Psoas muscle (tissue), 8 donors: ENCODE results near the gene KDM4F. TPM values are rescaled to one million over a fixed set of nuclear protein-coding genes. Genes with fewer than 3 reads are reported as not detected.

Experiments
- ATAC-seq, 4 donors: fragments of 200-7000 bp; cut with Tn5 transposase; one replicate each; pipeline ENCODE4 v1.9.1; 2020; ENCODE audit warnings: moderate library complexity in 3 of 4, mild to moderate bottlenecking in 2 of 4
- DNase-seq, 2 donors: peaks; one replicate each; pipeline ENCODE4 v3.0.0-alpha.2; 2020
- H3K27ac ChIP-seq: fragments of 200-600 bp; one replicate; pipeline ENCODE4 v1.8.0; 2022
- H3K27me3 ChIP-seq, 3 donors: fragments of 200-600 bp in 1 of 3; one replicate each; pipeline versions ENCODE4 v1.6.1 to v1.8.0; 2013 to 2022; ENCODE audit warnings: low read length in 2 of 3, mild to moderate bottlenecking in 2 of 3, moderate library complexity in 1 of 3; ENCODE audit not compliant: insufficient read depth in 3 of 3
- H3K36me3 ChIP-seq, 2 donors: fragments of 200-600 bp in 1 of 2; one replicate each; pipeline versions ENCODE4 v1.6.1 to v1.8.0; 2013 to 2022; ENCODE audit warnings: low read depth in 1 of 2, mild to moderate bottlenecking in 1 of 2, moderate library complexity in 1 of 2; ENCODE audit not compliant: insufficient read depth in 1 of 2
- H3K4me1 ChIP-seq: fragments of 200-600 bp; one replicate; pipeline ENCODE4 v1.8.0; 2022
- H3K4me3 ChIP-seq: fragments of 200-600 bp; one replicate; pipeline ENCODE4 v1.8.0; 2022; ENCODE audit warnings: mild to moderate bottlenecking
- H3K9me3 ChIP-seq: fragments of 200-600 bp; one replicate; pipeline ENCODE4 v1.8.0; 2022
- WGBS, 3 donors: extraction: QIAGEN DNeasy Blood & Tissue Kit; methylation state at CpG; one replicate each; pipeline versions ENCODE4 v1.1.6 to v1.1.7; 2013; 5-methylcytosine and 5-hydroxymethylcytosine counted together
- intact Hi-C, 2 donors: fragments of 100-400 bp; cut with DNase I; formaldehyde crosslinking; loops; one replicate each; pipeline versions ENCODE4 v1.11.0 to v1.14.2; 2022
- polyA plus RNA-seq, 3 donors: library from polyadenylated mRNA; stranded (reverse); fragments of 200-250 nt; gene quantifications; one replicate each; pipeline ENCODE4 v1.2.3, GENCODE V29; 2013
- total RNA-seq, 4 donors: library from RNA; stranded (reverse); fragmentation: NEBNext Ultra II Directional in 2 of 4; extraction: Animal tissue kit (Norgen Biotek cat#: 25700) in 2 of 4; gene quantifications; one replicate each; pipeline versions ENCODE4 v1.2.1 to v1.2.4, GENCODE V29; 2021 to 2023
- TF ChIP-seq, protein P1 (sequence below): fragments of 200-600 bp; IDR thresholded peaks from one replicate; pipeline ENCODE4 v1.8.0; 2022; ENCODE audit warnings: antibody characterized with exemption
- donor health status: healthy with polysubstance abuse.
- donor health status: DM: no; HTN: no; CAD: no; lungs with moderate emphysema.
- donor health status: Bipolar disorder and iron deficiency.
- donor health status: healthy.
- donor health status: DM: yes; HTN: yes; CAD: no.
- donor health status: DM: no; HTN: no; CAD: no.
- donor health status: DM: no; HTN: no; CAD: no.
- donor health status: DM: yes; HTN: yes; CAD: no.

The KDM4F gene
- total and polyA plus RNA-seq, 7 donors, result not detected

DNA sequence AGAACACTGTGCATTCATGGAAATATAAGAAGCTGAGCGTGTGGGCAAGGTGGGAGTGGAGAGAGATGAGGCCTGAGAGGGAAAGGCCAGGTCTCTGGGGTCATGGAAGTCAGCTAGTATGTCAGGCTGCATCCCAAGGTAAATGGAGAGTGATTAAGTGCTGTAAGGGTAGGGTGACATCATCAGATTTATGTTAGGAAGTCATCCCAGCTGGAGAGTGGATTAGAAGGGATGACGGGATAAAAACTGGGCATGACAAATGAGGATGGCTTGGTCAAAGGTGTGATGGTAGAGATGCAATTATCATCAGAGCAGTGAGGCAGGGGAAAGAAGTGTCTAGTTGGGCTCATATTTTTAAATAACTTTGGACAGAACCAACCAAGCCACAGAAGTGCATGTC lies 36.9 kb downstream of the KDM4F start:
- ATAC-seq, result no peak
- H3K4me1 ChIP-seq, result peaks cover 13% of the 10 kb centered on the region
- H3K4me3 ChIP-seq, result no peak overlapping the region
- WGBS, 3 donors, result 67 to 80% (median 72%) methylated on average over 2 of the region's 2 CpGs
- no peak for DNase-seq
- intact Hi-C loops, result no loop called here
- H3K9me3 ChIP-seq, result no peaks in the 10 kb centered on the region
- no peaks in the 10 kb centered on the region for H3K27me3 ChIP-seq
- TF ChIP-seq, protein P1, sequence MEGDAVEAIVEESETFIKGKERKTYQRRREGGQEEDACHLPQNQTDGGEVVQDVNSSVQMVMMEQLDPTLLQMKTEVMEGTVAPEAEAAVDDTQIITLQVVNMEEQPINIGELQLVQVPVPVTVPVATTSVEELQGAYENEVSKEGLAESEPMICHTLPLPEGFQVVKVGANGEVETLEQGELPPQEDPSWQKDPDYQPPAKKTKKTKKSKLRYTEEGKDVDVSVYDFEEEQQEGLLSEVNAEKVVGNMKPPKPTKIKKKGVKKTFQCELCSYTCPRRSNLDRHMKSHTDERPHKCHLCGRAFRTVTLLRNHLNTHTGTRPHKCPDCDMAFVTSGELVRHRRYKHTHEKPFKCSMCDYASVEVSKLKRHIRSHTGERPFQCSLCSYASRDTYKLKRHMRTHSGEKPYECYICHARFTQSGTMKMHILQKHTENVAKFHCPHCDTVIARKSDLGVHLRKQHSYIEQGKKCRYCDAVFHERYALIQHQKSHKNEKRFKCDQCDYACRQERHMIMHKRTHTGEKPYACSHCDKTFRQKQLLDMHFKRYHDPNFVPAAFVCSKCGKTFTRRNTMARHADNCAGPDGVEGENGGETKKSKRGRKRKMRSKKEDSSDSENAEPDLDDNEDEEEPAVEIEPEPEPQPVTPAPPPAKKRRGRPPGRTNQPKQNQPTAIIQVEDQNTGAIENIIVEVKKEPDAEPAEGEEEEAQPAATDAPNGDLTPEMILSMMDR, result no peak
- no peaks in the 10 kb centered on the region for H3K36me3 ChIP-seq
- no peak overlapping the region for H3K27ac ChIP-seq

DNA sequence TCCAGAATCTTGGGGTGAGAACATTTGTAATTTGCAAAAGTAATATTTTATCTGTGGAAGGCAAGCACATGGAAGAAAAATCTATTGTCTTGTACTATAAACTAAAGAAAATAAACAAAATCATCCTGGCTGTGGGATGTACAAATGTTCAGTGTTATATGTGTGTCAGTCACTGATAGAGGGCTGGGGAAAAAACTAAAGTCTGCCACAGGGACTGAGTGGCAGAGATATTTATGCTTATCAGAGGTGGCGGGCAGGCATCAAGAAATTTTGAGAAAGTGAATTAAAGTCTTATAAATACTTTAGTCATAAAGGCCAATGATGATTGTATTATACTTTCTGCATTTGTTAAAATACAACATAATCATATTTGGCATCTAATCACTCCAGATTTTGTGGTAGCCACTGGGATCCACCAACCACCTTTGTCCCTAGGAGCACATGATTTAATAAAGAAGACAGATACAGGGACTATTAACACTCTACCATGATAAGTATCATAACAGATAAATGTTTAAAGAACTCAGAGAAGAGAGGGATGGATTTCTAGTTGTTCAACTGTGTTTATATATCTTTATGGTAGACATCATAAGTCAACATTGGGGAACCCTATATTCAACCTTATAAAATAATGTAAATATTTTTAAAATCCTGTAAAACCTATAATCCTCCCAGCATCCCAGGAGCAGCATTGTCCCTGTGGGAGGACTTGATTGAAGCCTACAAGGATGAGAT lies 37.8 kb downstream of the KDM4F start:
- 94 to 100% (median 100%) methylated on average over 1 of the region's 1 CpG for WGBS, 3 donors
- Histone ChIP-seq H3K9me3 (no peaks in the 10 kb centered on the region), H3K27me3 (no peaks in the 10 kb centered on the region), H3K27ac (no peak overlapping the region), H3K4me3 (no peak overlapping the region), H3K4me1 (peaks cover 21% of the 10 kb centered on the region), H3K36me3 (no peaks in the 10 kb centered on the region)
- DNase-seq, result no peak
- TF ChIP-seq, protein P1, result no peak
- intact Hi-C loops, result no loop called here
- no peak for ATAC-seq

DNA sequence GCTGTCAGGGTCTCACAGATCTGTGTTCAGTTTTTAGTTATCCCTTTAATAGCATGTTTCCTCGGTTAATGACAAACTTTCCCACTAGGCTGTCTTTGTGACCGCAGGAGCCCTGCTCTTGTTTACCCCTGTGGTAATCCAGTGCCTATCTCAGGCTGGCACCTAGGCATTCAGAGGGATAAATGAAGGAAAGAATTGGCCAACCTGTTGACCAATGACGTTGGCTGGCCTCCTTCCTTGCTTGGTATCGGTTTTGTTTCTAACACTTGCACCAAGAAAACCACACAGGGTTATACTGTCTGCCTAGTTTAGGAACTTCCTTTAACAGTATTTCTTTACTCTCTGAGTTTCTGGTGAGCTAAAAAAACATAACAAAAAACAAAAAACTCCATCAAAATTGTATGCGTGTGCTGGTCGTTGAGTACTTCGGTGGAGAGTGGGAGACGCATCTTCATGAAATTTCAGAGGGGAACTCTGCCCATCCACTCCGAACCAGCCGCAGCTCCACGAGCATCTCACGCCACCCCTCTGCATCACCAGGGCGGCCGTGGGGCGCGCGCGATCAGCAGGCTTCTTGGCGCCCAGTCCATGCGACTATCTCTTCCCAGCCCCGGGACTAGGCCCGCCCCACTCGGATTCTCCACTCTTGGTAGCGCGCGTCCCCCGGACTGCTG lies 39.9 kb downstream of the KDM4F start:
- no peak for DNase-seq
- H3K9me3 ChIP-seq, result no peaks in the 10 kb centered on the region
- TF ChIP-seq, protein P1, result no peak
- H3K36me3 ChIP-seq, result no peaks in the 10 kb centered on the region
- H3K27me3 ChIP-seq, result no peaks in the 10 kb centered on the region
- WGBS, 3 donors, result 8 to 9% (median 8%) methylated on average over 27 of the region's 27 CpGs
- ATAC-seq, result peak; percentile 53 to 73 (median 61)
- peak overlapping the region; percentile 78 for H3K4me3 ChIP-seq
- peak overlapping the region; percentile 90 for H3K27ac ChIP-seq
- H3K4me1 ChIP-seq, result peaks cover 42% of the 10 kb centered on the region
- intact Hi-C loops, result loop anchor here in 1 of 2 donors (2.0 kb wide), 1 partner anchor 14 kb away; no protein-coding TSS in a partner anchor

DNA sequence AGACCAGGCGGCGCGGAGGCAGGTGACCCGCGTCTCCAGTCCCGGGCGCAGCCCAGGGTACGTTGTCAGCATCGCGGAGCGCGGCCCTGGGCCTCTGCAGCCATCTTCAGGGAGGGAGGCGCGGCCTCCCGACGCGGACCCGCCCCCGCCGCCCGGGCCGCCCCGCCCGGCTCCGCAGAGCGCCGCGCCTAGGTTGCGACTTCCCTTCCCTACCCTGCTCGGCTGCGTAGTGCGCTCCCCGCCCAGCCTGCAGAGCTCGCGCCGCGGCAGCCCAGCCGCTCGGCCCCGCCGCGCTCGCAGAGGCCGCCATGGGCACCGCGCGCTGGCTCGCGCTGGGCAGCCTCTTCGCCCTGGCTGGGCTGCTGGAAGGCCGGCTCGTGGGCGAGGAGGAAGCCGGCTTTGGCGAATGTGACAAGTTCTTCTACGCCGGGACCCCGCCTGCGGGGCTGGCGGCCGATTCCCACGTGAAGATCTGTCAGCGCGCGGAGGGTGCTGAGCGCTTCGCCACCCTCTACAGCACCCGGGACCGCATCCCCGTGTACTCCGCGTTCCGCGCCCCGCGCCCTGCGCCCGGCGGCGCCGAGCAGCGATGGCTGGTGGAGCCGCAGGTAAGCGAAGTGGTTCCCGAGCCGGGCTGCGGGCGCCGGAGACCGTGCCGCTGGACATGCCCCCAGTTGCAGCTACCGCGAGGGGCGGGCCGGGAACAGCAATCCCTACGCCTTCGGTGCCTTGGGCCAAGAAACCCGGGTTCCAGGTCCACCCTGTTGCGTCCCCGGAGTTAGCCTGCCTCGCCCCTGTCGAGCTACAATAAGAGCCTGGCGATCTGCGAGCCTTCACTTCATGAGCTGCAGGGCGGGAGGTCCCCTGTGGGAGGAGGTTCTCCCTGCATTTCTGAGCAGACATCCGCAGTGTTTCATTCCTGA lies 40.7 kb downstream of the KDM4F start, which contains the start of gene ENDOD1:
Gene ENDOD1, plus strand, starts transcription at position 227 of the 923 bp plus-strand sequence. Its CDS starts 82 bp downstream, at position 309.
- 0 to 1% (median 0%) methylated on average over 76 to 106 of the region's 106 CpGs for WGBS, 3 donors
- Histone ChIP-seq H3K4me1 (peaks cover 49% of the 10 kb centered on the region), H3K27ac (peak within 1 kb of the TSS; percentile 90), H3K27me3 (no peaks in the 10 kb centered on the region), H3K9me3 (no peaks in the 10 kb centered on the region), H3K4me3 (peak within 1 kb of the TSS; percentile 78), H3K36me3 (no peaks in the 10 kb centered on the region)
- ATAC-seq (peak; percentile 92 to 95 (median 94)), DNase-seq (peak; percentile 86 to 92)
- intact Hi-C loops, result loop anchor here in 1 of 2 donors (2.0 kb wide), 1 partner anchor 15 kb away; no protein-coding TSS in a partner anchor
- TF ChIP-seq, protein P1, result no peak
